ENCODE measurements around the gene LANCL3. TPM values are rescaled to one million over a fixed set of nuclear protein-coding genes. Genes with fewer than 3 reads are reported as not detected.

The LANCL3 gene
- total RNA-seq, 1 experiment from 2014 or later, result 0.26 TPM

- Histone ChIP-seq H3K9me3 (ENCODE audit: low read length) (no peaks in the 10 kb centered on the region), H3K79me2 (ENCODE audit: low read length) (peaks cover 14% of the 10 kb centered on the region; the same call in 1 of the 2 replicates), H3K9me2 (replicated peaks; ENCODE audit: low read length) (no peaks in the 10 kb centered on the region), H3K36me3 (ENCODE audit: low read depth, low read length) (no peaks in the 10 kb centered on the region), H3K4me1 (ENCODE audit: insufficient read depth, low read length) (peaks cover 17% of the 10 kb centered on the region), H3K9ac (ENCODE audit: low read length) (peak within 1 kb of the TSS; percentile 63), H2AFZ (ENCODE audit: low read length) (peak within 1 kb of the TSS; percentile 68), H3K4me3 (ENCODE audit: low read length) (peak within 1 kb of the TSS; percentile 68), H3K27ac (ENCODE audit: low read length) (peak within 1 kb of the TSS; percentile 18; the same call in 1 of the 2 replicates), H3K4me2 (ENCODE audit: low read length) (peak within 1 kb of the TSS; percentile 90), H3F3A (ENCODE audit: low read length, unreplicated experiment) (no peaks in the 10 kb centered on the region), H4K20me1 (ENCODE audit: low read length) (no peaks in the 10 kb centered on the region), H3K27me3 (ENCODE audit: low read length) (no peaks in the 10 kb centered on the region)
- DNase-seq (peak; percentile 55), ATAC-seq (peak; percentile 77)
- intact Hi-C loops (cut with micrococcal nuclease), result no loop called here
- ChIA-PET CTCF (no interaction called here), POLR2A (ENCODE audit: unreplicated experiment) (interaction anchor here (0.6 kb wide), 1 partner anchor 34 kb away, joined by 3 read pairs; no protein-coding TSS in a partner anchor)
- BruUV-seq (replicated peaks), result no TSS peak
- TF ChIP-seq EZH2 (IDR thresholded peaks at IDR 0.05; ENCODE audit: low read length, unreplicated experiment) (no peak), CTCF (conservative IDR thresholded peaks at IDR 0.05; ENCODE audit: low read depth, low read length) (no peak), EZH2phosphoT487 (IDR thresholded peaks at IDR 0.05; ENCODE audit: borderline replicate concordance, low read length) (no peak)
Measured at GRCh38 chrX:37685381-37686359, 114.2 kb downstream of the LANCL3 start, which contains the start of gene XK. XK (plus strand) TSS chrX:37685791; CDS start chrX:37685962, 171 bp downstream.

GRCh38 chrX:37686369-37686995 is 115.0 kb downstream of the LANCL3 start:
- no peaks in the 10 kb centered on the region for H3F3A ChIP-seq (ENCODE audit: low read length, unreplicated experiment)
- peak overlapping the region; percentile 68 for H2AFZ ChIP-seq (ENCODE audit: low read length)
- no peaks in the 10 kb centered on the region for H3K27me3 ChIP-seq (ENCODE audit: low read length)
- no peak for TF ChIP-seq EZH2phosphoT487 (IDR thresholded peaks at IDR 0.05; ENCODE audit: borderline replicate concordance, low read length)
- H3K79me2 ChIP-seq (ENCODE audit: low read length), result peaks cover 14% of the 10 kb centered on the region; the same call in 1 of the 2 replicates
- peak; percentile 2 for DNase-seq
- no peaks in the 10 kb centered on the region for H3K36me3 ChIP-seq (ENCODE audit: low read depth, low read length)
- H3K9me3 ChIP-seq (ENCODE audit: low read length), result no peaks in the 10 kb centered on the region
- POLR2A ChIA-PET (ENCODE audit: unreplicated experiment), result no interaction called here
- BruUV-seq (replicated peaks), result TSS peak; percentile 57
- intact Hi-C loops (cut with micrococcal nuclease), result no loop called here
- peak overlapping the region; percentile 63 for H3K9ac ChIP-seq (ENCODE audit: low read length)
- peaks cover 17% of the 10 kb centered on the region for H3K4me1 ChIP-seq (ENCODE audit: insufficient read depth, low read length)
- no peak for ATAC-seq
- CTCF ChIA-PET, result no interaction called here
- peak overlapping the region; percentile 90 for H3K4me2 ChIP-seq (ENCODE audit: low read length)
- peak overlapping the region; percentile 68 for H3K4me3 ChIP-seq (ENCODE audit: low read length)
- no peak overlapping the region for H3K27ac ChIP-seq (ENCODE audit: low read length)
- no peaks in the 10 kb centered on the region for H4K20me1 ChIP-seq (ENCODE audit: low read length)
- H3K9me2 ChIP-seq (replicated peaks; ENCODE audit: low read length), result no peaks in the 10 kb centered on the region

- TF ChIP-seq CTCF (conservative IDR thresholded peaks at IDR 0.05; ENCODE audit: low read depth, low read length), result no peak
- TF ChIP-seq EZH2phosphoT487 (IDR thresholded peaks at IDR 0.05; ENCODE audit: borderline replicate concordance, low read length), result no peak
- TF ChIP-seq EZH2 (IDR thresholded peaks at IDR 0.05; ENCODE audit: low read length, unreplicated experiment), result no peak
- Histone ChIP-seq H3K27me3 (ENCODE audit: low read length) (no peaks in the 10 kb centered on the region), H3K36me3 (ENCODE audit: low read depth, low read length) (no peaks in the 10 kb centered on the region), H3F3A (ENCODE audit: low read length, unreplicated experiment) (no peaks in the 10 kb centered on the region), H3K79me2 (ENCODE audit: low read length) (peaks cover 14% of the 10 kb centered on the region; the same call in 1 of the 2 replicates), H2AFZ (ENCODE audit: low read length) (peak overlapping the region; percentile 68), H3K9me3 (ENCODE audit: low read length) (no peaks in the 10 kb centered on the region), H3K27ac (ENCODE audit: low read length) (no peak overlapping the region), H3K4me1 (ENCODE audit: insufficient read depth, low read length) (peaks cover 17% of the 10 kb centered on the region), H3K9me2 (replicated peaks; ENCODE audit: low read length) (no peaks in the 10 kb centered on the region), H3K9ac (ENCODE audit: low read length) (peak overlapping the region; percentile 63; the same call in 1 of the 2 replicates), H3K4me3 (ENCODE audit: low read length) (peak overlapping the region; percentile 68), H4K20me1 (ENCODE audit: low read length) (no peaks in the 10 kb centered on the region), H3K4me2 (ENCODE audit: low read length) (peak overlapping the region; percentile 90)
- BruUV-seq (replicated peaks), result no TSS peak
- DNase-seq, result no peak
- CTCF ChIA-PET, result no interaction called here
- intact Hi-C loops (cut with micrococcal nuclease), result no loop called here
- ATAC-seq, result no peak
- POLR2A ChIA-PET (ENCODE audit: unreplicated experiment), result no interaction called here
Measured at GRCh38 chrX:37686996-37687395, 115.5 kb downstream of the LANCL3 start.

All from PC-3 (cell line).